Stimulated activated CD4-positive, alpha-beta T cell treated with anti-CD3 and anti-CD28 coated beads, Interleukin-4, amount 100 ng/mL, for 24 hours (primary cell): ENCODE results near the gene LILRB4.
"Not testable (repeated sequence)": the region's sequence is repeated elsewhere in the genome, so short reads cannot be mapped to it uniquely, and the experiment has no call there.

Source experiments
- DNase-seq: peaks from one replicate; pipeline ENCODE4 v3.0.0-alpha.2; 2020

Gene LILRB4

GRCh38 chr19:54662730-54663129 lies at the start of gene LILRB4:
Gene LILRB4, plus strand, starts transcription at chr19:54662985. Its CDS starts 49 bp downstream, at chr19:54663034.
- DNase-seq, result no peak

GRCh38 chr19:54614726-54615125 lies 48.1 kb upstream of the LILRB4 start:
- DNase-seq, result no peak

- DNase-seq, result no peak
Measured at GRCh38 chr19:54616057-54616456, 46.7 kb upstream of the LILRB4 start.

- DNase-seq, result no peak
Measured at GRCh38 chr19:54616821-54617560, 45.8 kb upstream of the LILRB4 start.

GRCh38 chr19:54620464-54620863 lies 42.3 kb upstream of the LILRB4 start:
- no peak for DNase-seq

- no peak for DNase-seq
Measured at GRCh38 chr19:54622431-54622830, 40.4 kb upstream of the LILRB4 start.

GRCh38 chr19:54624234-54624633 lies 38.6 kb upstream of the LILRB4 start:
- not testable (repeated sequence) for DNase-seq

GRCh38 chr19:54624934-54625730 lies 37.7 kb upstream of the LILRB4 start:
- not testable (repeated sequence) for DNase-seq

- no peak for DNase-seq
Measured at GRCh38 chr19:54626757-54627156, 36.0 kb upstream of the LILRB4 start.

GRCh38 chr19:54627912-54628311 lies 34.9 kb upstream of the LILRB4 start:
- DNase-seq, result not testable (repeated sequence)

- DNase-seq, result not testable (repeated sequence)
Measured at GRCh38 chr19:54630262-54630661, 32.5 kb upstream of the LILRB4 start, which contains the start of gene LILRB1. Gene LILRB1, plus strand, starts transcription at chr19:54630484. Its CDS starts 590 bp downstream, at chr19:54631074.

- DNase-seq, result no peak
Measured at GRCh38 chr19:54630782-54631181, 32.0 kb upstream of the LILRB4 start.

GRCh38 chr19:54631489-54632337 lies 31.1 kb upstream of the LILRB4 start:
- DNase-seq, result not testable (repeated sequence)

- DNase-seq, result not testable (repeated sequence)
Measured at GRCh38 chr19:54632517-54632916, 30.3 kb upstream of the LILRB4 start.

- no peak for DNase-seq
Measured at GRCh38 chr19:54633401-54633800, 29.4 kb upstream of the LILRB4 start.

- DNase-seq, result not testable (repeated sequence)
Measured at GRCh38 chr19:54636081-54636480, 26.7 kb upstream of the LILRB4 start.

- no peak for DNase-seq
Measured at GRCh38 chr19:54638683-54639082, 24.1 kb upstream of the LILRB4 start.

- not testable (repeated sequence) for DNase-seq
Measured at GRCh38 chr19:54642953-54643352, 19.8 kb upstream of the LILRB4 start.

- DNase-seq, result not testable (repeated sequence)
Measured at GRCh38 chr19:54643583-54643982, 19.2 kb upstream of the LILRB4 start.

GRCh38 chr19:54644056-54644455 lies 18.7 kb upstream of the LILRB4 start:
- no peak for DNase-seq

GRCh38 chr19:54646331-54646841 lies 16.4 kb upstream of the LILRB4 start:
- no peak for DNase-seq

- DNase-seq, result no peak
Measured at GRCh38 chr19:54648129-54648528, 14.7 kb upstream of the LILRB4 start.
